ENCODE data around the gene IL16. TPM values are rescaled to one million over a fixed set of nuclear protein-coding genes. Genes with fewer than 3 reads are reported as not detected.

IL16 gene
- total RNA-seq, 1 donor from 2014 or later, result 0.05 TPM

- Mint-ChIP-seq H3K4me1 (no peaks in the 10 kb centered on the region), H3K4me3 (no peak overlapping the region), H3K9me3 (peaks cover 10% of the 10 kb centered on the region), H3K27me3 (ENCODE audit: low read depth) (no peaks in the 10 kb centered on the region), H3K36me3 (ENCODE audit: low read depth) (peaks cover 10% of the 10 kb centered on the region), H3K27ac (ENCODE audit: unreplicated experiment) (no peak overlapping the region)
- TF ChIP-seq, protein P1, sequence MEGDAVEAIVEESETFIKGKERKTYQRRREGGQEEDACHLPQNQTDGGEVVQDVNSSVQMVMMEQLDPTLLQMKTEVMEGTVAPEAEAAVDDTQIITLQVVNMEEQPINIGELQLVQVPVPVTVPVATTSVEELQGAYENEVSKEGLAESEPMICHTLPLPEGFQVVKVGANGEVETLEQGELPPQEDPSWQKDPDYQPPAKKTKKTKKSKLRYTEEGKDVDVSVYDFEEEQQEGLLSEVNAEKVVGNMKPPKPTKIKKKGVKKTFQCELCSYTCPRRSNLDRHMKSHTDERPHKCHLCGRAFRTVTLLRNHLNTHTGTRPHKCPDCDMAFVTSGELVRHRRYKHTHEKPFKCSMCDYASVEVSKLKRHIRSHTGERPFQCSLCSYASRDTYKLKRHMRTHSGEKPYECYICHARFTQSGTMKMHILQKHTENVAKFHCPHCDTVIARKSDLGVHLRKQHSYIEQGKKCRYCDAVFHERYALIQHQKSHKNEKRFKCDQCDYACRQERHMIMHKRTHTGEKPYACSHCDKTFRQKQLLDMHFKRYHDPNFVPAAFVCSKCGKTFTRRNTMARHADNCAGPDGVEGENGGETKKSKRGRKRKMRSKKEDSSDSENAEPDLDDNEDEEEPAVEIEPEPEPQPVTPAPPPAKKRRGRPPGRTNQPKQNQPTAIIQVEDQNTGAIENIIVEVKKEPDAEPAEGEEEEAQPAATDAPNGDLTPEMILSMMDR (conservative IDR thresholded peaks at IDR 0.05), result no peak
- DNase-seq (ENCODE audit: low read depth, low spot score), result no peak
Measured at GRCh38 chr15:81281766-81282605, 85.3 kb downstream of the IL16 start.

DNA sequence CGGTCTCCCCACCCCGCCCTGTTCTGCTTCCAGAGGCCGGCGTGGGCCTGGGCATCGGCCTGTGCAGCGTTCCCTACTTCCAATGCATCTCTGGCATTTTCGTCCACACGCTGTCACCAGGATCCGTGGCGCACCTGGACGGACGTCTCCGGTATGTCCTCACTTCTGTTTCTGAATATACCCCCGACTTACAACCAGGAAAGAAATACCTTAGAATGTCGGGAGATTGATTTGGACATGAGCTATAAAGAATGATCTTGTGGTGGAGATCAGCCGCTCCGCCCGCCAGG is 85.9 kb downstream of the IL16 start:
- H3K4me3 Mint-ChIP-seq, result no peak overlapping the region
- H3K4me1 Mint-ChIP-seq, result no peaks in the 10 kb centered on the region
- peaks cover 7% of the 10 kb centered on the region for H3K9me3 Mint-ChIP-seq
- DNase-seq (ENCODE audit: low read depth, low spot score), result no peak
- H3K36me3 Mint-ChIP-seq (ENCODE audit: low read depth), result peaks cover 7% of the 10 kb centered on the region
- no peaks in the 10 kb centered on the region for H3K27me3 Mint-ChIP-seq (ENCODE audit: low read depth)
- TF ChIP-seq, protein P1 (conservative IDR thresholded peaks at IDR 0.05), result no peak
- no peak overlapping the region for H3K27ac Mint-ChIP-seq (ENCODE audit: unreplicated experiment)

DNA sequence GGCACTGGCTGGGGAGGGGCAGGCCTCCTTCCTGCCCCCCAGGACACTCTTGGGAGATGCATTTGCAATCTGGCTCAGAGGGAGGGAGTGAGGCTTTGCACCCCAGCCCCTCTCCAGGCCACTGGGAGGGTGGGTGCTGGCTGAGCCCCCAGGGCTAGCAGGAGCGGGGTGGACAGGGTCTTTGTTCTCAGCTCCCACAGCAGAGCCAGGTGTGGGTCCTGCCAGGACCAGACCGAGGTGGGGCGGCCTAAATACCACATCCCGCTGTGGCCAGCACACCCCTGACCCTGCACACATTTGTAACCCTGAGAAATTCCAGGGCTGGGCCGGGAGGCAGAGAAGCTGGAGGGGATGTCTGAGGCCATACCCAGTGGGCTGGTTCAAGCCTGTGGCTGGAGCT is 86.2 kb downstream of the IL16 start:
- H3K27ac Mint-ChIP-seq (ENCODE audit: unreplicated experiment), result no peak overlapping the region

DNA sequence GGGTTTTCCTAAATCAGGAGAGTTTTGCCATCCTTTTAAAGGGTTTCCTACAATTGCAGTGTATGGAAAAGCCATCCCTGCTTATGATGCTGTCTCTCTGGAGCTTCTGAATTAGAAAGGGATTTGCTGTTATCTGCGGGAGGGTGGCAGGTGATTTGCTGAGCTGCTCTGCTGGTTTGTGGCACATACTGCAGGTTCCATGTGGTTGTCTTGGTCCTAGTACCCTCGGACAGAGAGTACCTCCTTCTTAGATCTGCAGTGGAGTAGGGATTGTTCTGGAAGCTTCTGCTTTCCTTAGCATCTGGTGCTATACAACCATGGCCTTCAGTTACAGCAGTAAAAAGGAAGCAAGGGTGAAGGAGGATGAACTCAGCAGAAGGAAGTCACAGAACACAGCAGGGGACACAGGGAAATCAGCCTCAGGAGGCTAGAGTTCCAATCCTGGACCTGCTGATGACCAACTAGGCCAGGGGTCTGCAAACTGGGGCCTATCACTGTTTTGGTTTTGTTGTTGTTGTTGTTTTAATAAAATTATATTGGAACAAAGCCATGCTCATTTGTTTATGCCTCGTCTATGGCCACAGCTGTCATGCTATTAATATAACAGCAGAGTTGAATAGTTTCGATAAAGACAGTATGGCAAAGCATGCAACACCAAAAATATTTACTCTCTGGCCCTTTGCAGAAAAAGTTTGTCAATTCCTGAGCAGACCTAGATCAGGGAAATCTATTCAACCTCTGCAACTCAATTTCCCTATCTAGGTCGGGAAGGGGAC is 87.8 kb downstream of the IL16 start:
- no peak for DNase-seq (ENCODE audit: low read depth, low spot score)
- Mint-ChIP-seq H3K9me3 (no peaks in the 10 kb centered on the region), H3K4me3 (no peak overlapping the region), H3K4me1 (no peaks in the 10 kb centered on the region), H3K27ac (ENCODE audit: unreplicated experiment) (no peak overlapping the region), H3K36me3 (ENCODE audit: low read depth) (no peaks in the 10 kb centered on the region), H3K27me3 (ENCODE audit: low read depth) (no peaks in the 10 kb centered on the region)
- TF ChIP-seq, protein P1 (conservative IDR thresholded peaks at IDR 0.05), result no peak

More for the DNA sequence above, 86.2 kb downstream of the IL16 start:
- Mint-ChIP-seq H3K36me3 (ENCODE audit: low read depth) (peaks cover 5% of the 10 kb centered on the region), H3K9me3 (peaks cover 6% of the 10 kb centered on the region), H3K27me3 (ENCODE audit: low read depth) (no peaks in the 10 kb centered on the region), H3K4me3 (no peak overlapping the region), H3K4me1 (no peaks in the 10 kb centered on the region)
- TF ChIP-seq, protein P1 (conservative IDR thresholded peaks at IDR 0.05), result no peak
- DNase-seq (ENCODE audit: low read depth, low spot score), result no peak

- H3K27ac Mint-ChIP-seq (ENCODE audit: unreplicated experiment), result no peak overlapping the region
Measured at GRCh38 chr15:81285461-81285860, 88.8 kb downstream of the IL16 start.

More at GRCh38 chr15:81285461-81285860, 88.8 kb downstream of the IL16 start:
- H3K9me3 Mint-ChIP-seq, result no peaks in the 10 kb centered on the region
- H3K27me3 Mint-ChIP-seq (ENCODE audit: low read depth), result no peaks in the 10 kb centered on the region
- no peak overlapping the region for H3K4me3 Mint-ChIP-seq
- TF ChIP-seq, protein P1 (conservative IDR thresholded peaks at IDR 0.05), result no peak
- H3K4me1 Mint-ChIP-seq, result no peaks in the 10 kb centered on the region
- DNase-seq (ENCODE audit: low read depth, low spot score), result no peak
- H3K36me3 Mint-ChIP-seq (ENCODE audit: low read depth), result no peaks in the 10 kb centered on the region

All from neural crest cell (in vitro differentiated cells).